HK-2 (cell line): ENCODE data around the gene MAML3.

Experiments used
- DNase-seq: peaks from one replicate; pipeline ENCODE4 v3.0.0-alpha.2; 2018; ENCODE audit not compliant: unreplicated experiment

MAML3 gene

GRCh38 chr4:140046016-140046415 lies 108.0 kb downstream of the MAML3 start:
- no peak for DNase-seq

- DNase-seq, result no peak
Observed at GRCh38 chr4:140044337-140044902, 109.6 kb downstream of the MAML3 start.

GRCh38 chr4:140042634-140043033 lies 111.3 kb downstream of the MAML3 start:
- DNase-seq, result no peak

GRCh38 chr4:140038031-140038533 lies 115.9 kb downstream of the MAML3 start:
- DNase-seq, result no peak

- DNase-seq, result no peak
Observed at GRCh38 chr4:140037353-140038030, 116.5 kb downstream of the MAML3 start.

- DNase-seq, result no peak
Observed at GRCh38 chr4:140031706-140032105, 122.3 kb downstream of the MAML3 start.

GRCh38 chr4:140031061-140031460 lies 122.9 kb downstream of the MAML3 start:
- DNase-seq, result no peak

GRCh38 chr4:140028676-140029517 lies 125.1 kb downstream of the MAML3 start:
- no peak for DNase-seq

- no peak for DNase-seq
Observed at GRCh38 chr4:140028101-140028500, 125.9 kb downstream of the MAML3 start.

GRCh38 chr4:140027101-140027500 lies 126.9 kb downstream of the MAML3 start:
- no peak for DNase-seq

GRCh38 chr4:140025470-140025869 lies 128.5 kb downstream of the MAML3 start:
- no peak for DNase-seq

- DNase-seq, result no peak
Observed at GRCh38 chr4:140020457-140021361, 133.3 kb downstream of the MAML3 start.

- no peak for DNase-seq
Observed at GRCh38 chr4:140019619-140020347, 134.2 kb downstream of the MAML3 start.

- no peak for DNase-seq
Observed at GRCh38 chr4:140018931-140019618, 134.9 kb downstream of the MAML3 start.

GRCh38 chr4:140014284-140014683 lies 139.7 kb downstream of the MAML3 start:
- no peak for DNase-seq

GRCh38 chr4:140012688-140013486 lies 141.1 kb downstream of the MAML3 start:
- no peak for DNase-seq

- no peak for DNase-seq
Observed at GRCh38 chr4:140005699-140006098, 148.3 kb downstream of the MAML3 start.

- no peak for DNase-seq
Observed at GRCh38 chr4:140004922-140005627, 148.9 kb downstream of the MAML3 start.

- DNase-seq, result no peak
Observed at GRCh38 chr4:140004549-140004895, 149.5 kb downstream of the MAML3 start.
